HepG2 (cell line): ENCODE data around the gene ALK.

Experiments
- POLR2A ChIP-seq, 2 experiments: IDR thresholded peaks; 2 replicates each; pipeline ENCODE4 v1.6.1; 2011; ENCODE audit warnings: low read depth in 2 of 2, low read length in 2 of 2, mild to moderate bottlenecking in 1 of 2, moderate library complexity in 1 of 2; ENCODE audit not compliant: insufficient read depth in 1 of 2
- RXRA ChIP-seq: sonication (generic); formaldehyde crosslinking; IDR thresholded peaks from 2 replicates; pipeline ENCODE4 v1.5.1; 2020; ENCODE audit warnings: missing genetic modification reagents

DNA sequence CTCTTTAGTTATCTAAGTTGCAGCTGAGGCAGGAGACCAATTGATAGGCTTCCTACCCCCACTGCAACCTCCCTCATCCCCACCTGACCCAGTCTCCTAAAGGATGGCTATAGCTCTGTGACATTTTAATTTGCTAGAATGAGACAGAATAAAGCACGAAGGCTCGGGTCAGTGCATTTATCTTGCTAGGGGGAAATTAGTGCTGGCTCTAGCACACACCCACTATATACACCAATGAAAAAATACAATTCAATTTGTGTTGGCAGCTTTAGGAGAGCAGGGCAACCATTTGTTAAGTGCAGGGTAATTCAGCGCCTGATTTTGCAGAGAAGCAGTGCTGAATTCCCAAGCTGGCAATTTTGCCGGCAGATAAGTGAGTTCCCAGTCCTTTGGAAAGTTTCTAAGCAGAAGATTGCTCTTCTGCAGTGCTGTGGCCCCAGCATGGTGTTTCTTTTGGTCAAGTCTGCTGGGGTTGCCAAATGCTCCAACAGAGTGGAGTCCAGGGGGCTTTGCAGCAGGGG is 346.0 kb downstream of the ALK start:
- TF ChIP-seq RXRA (CRISPR knock-in tag) = no peak
- no peak for TF ChIP-seq POLR2A (IDR thresholded peaks at IDR 0.05; ENCODE audit: insufficient read depth in 1 of 2, low read depth in 2 of 2, low read length in 2 of 2)
